ENCODE data around the gene SLU7. TPM values are rescaled to one million over a fixed set of nuclear protein-coding genes. Genes with fewer than 3 reads are reported as not detected.

SLU7 gene
- total RNA-seq, 1 donor from 2014 or later: 90.2 TPM

GRCh38 chr5:160420331-160420610 is 1.4 kb upstream of the SLU7 start:
- no peak for DNase-seq (ENCODE audit: low read depth)

- no peak for DNase-seq (ENCODE audit: low read depth)
These were observed 813 bp upstream of the SLU7 start for GRCh38 chr5:160419458-160420330.

GRCh38 chr5:160399402-160400353 is 19.2 kb downstream of the SLU7 start, which contains the start of gene FAM200C:
FAM200C (minus strand) TSS chr5:160400054; CDS start chr5:160395490, 4,564 bp downstream.
- DNase-seq (ENCODE audit: low read depth): peak; percentile 96

- no peak for DNase-seq (ENCODE audit: low read depth)
These were observed 20.1 kb downstream of the SLU7 start for GRCh38 chr5:160398806-160399205.

DNA sequence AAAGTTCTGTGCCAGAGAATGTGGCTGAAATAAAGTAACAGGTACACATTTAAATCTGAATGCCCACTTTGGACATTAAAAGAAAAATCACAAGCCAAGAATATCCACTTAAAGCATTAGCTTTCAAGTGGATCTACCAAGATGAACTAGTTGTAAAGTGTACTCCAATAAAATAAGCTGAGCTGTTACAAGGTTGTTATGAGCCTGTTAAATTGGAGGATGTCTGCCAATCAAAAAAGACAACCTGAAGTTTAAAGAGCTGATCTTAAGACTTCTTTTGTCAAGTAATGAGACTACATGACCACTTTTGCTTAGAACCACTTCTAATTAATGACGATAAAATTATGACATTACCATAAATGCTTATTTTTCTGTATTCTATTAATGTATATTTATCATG is 21.4 kb downstream of the SLU7 start:
- no peak for DNase-seq (ENCODE audit: low read depth)

- no peak for DNase-seq (ENCODE audit: low read depth)
These were observed 23.8 kb downstream of the SLU7 start for GRCh38 chr5:160395111-160395510.

DNA sequence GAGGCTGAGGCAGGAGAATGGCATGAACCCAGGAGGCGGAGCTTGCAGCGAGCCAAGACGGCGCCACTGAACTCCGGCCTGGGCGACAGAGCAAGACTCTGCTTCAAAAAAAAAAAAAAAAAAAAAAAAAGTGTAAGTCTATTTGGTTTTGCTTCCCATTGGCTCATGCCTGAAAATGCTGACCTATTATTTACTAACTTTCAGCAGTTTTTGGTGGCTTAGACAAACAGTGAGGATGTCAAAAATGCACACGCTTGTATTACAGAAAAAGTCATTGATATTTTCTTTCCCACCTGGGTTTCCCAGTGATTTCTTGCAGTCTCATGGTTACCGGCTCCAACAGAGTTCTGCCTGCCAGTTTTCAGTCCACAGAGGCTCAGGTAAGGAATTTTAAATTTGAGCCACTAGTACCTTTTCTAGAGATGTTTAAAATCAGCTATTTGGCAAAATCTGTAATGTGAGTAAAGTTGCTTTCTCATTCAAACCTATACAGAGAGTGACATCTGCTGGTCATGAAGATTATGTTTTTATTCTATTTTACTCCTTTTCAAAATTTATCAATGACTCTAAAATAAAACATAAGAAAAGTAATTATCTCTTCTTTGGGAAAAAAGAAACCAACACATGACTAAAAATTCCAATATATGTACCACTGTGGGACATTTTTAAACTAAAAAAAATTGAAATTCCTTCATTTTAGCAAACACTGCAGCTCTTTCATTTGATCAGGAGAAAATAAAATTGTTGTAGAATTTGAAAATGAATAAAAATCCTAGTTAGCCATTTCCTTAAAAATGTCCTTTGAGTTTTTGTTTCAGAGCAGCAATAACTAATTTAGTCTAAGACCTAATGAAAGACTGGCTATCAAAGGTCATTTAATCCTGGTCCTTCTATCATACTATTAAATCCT is 27.8 kb downstream of the SLU7 start:
- DNase-seq (ENCODE audit: low read depth): peak; percentile 32

GRCh38 chr5:160387445-160387844 is 31.4 kb downstream of the SLU7 start:
- DNase-seq (ENCODE audit: low read depth): no peak

DNA sequence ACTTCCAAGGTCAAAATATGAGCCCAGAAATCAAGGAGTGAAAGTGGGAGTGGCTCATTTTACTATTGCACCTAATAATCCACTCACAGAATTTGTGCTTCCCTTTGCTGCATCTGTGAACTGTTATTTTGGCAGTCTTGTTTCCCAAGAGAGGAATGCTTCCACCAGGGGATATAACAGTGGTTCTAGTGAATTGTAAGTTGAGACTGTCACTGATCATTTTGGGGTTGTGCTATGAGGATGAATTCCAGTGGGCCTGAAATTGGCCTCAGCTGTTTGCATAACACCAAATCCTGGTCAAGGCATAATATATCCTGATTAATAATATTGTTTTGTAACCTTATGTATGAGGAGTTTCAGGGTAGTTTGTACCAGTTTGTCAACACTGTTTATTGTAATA is 33.4 kb downstream of the SLU7 start:
- DNase-seq (ENCODE audit: low read depth): peak; percentile 76

GRCh38 chr5:160384681-160385080 is 34.2 kb downstream of the SLU7 start:
- no peak for DNase-seq (ENCODE audit: low read depth)

DNA sequence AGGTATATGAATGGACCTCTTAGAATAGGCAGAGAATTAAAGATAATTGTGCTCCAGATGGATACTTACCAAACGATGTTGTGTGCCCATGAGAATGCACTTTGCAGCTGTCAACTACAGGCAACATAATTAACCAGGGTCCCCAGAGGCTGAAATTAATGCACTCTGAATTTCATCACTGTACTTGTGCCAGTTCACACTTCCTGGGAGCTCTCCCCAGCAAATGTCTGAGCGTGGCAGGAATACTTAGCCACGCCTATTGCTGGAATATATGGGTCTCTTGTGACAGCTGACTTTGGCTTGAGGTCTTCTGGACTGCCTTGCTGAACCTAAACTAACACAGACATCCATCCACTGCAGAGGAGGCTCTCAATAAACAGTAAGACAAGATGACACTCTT is 36.5 kb downstream of the SLU7 start:
- peak; percentile 67 for DNase-seq (ENCODE audit: low read depth)

DNA sequence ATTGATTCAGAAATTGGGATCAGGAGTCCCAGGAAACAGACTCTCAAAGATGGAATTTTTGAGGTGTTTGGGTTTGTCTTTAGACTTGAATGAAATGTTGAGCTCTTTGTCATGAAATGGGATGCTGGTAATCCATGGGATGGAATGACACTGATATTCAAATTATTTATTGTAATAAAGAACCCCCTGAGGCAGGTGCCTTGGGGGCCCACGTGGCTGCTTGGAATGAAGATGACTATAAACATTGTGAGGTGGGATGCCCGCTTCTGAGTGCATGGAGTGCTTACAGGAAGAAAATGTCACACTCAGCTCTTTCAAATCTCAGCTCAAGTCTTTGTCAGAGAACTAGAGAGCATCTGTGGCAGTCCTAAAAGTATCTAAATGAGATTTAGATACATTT is 38.8 kb downstream of the SLU7 start:
- DNase-seq (ENCODE audit: low read depth): no peak

GRCh38 chr5:160379511-160379910 is 39.4 kb downstream of the SLU7 start:
- DNase-seq (ENCODE audit: low read depth): no peak

- no peak for DNase-seq (ENCODE audit: low read depth)
These were observed 40.6 kb downstream of the SLU7 start for GRCh38 chr5:160378330-160378729.

- no peak for DNase-seq (ENCODE audit: low read depth)
These were observed 41.2 kb downstream of the SLU7 start for GRCh38 chr5:160377651-160378050.

DNA sequence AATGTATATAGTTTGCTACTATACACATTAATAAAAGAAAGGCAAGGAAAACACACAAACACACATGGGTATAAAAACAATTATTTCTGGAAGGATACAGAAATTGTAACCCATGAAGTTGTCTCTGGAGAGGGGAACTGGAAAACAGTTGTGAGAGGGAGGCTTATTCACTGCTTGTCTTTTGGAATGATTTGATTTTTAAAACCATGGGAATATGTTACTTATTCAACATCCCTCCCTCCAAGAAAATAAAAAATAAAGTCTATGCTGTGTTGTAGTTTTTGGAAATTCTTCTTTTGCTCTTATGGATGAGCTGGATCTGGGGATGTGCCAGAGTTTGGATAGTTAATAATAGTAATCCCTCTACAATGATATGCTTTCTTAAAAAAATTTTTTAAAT is 42.5 kb downstream of the SLU7 start:
- no peak for DNase-seq (ENCODE audit: low read depth)

GRCh38 chr5:160375701-160376100 is 43.2 kb downstream of the SLU7 start:
- DNase-seq (ENCODE audit: low read depth): no peak

- no peak for DNase-seq (ENCODE audit: low read depth)
These were observed 43.7 kb downstream of the SLU7 start for GRCh38 chr5:160375166-160375565.

- no peak for DNase-seq (ENCODE audit: low read depth)
These were observed 47.6 kb downstream of the SLU7 start for GRCh38 chr5:160371294-160371693.

- DNase-seq (ENCODE audit: low read depth): no peak
These were observed 48.2 kb downstream of the SLU7 start for GRCh38 chr5:160370713-160371034.

- peak; percentile 86 for DNase-seq (ENCODE audit: low read depth)
These were observed 48.7 kb downstream of the SLU7 start, which contains the start of gene C1QTNF2 for GRCh38 chr5:160369990-160370712. C1QTNF2 (minus strand) TSS chr5:160370626; CDS start chr5:160355011, 15,615 bp downstream.
